Activated T-cell treated with anti-CD3 and anti-CD28 coated beads for 48 hours (primary cell): ENCODE data around the gene SLC24A4.

Experiments used
- DNase-seq: peaks from one replicate; pipeline ENCODE4 v3.0.0-alpha.2; 2020; ENCODE audit warnings: low read depth

The SLC24A4 gene

GRCh38 chr14:92475451-92476187, 152.7 kb downstream of the SLC24A4 start:
- no peak for DNase-seq

GRCh38 chr14:92480856-92481255, 157.9 kb downstream of the SLC24A4 start:
- DNase-seq: no peak

GRCh38 chr14:92481386-92481785, 158.4 kb downstream of the SLC24A4 start:
- no peak for DNase-seq

GRCh38 chr14:92481811-92482555, 159.0 kb downstream of the SLC24A4 start:
- DNase-seq: no peak

- no peak for DNase-seq
These were observed 159.8 kb downstream of the SLC24A4 start for GRCh38 chr14:92482621-92483319.

GRCh38 chr14:92484132-92484823, 161.3 kb downstream of the SLC24A4 start:
- DNase-seq: no peak

GRCh38 chr14:92486881-92487280, 163.9 kb downstream of the SLC24A4 start:
- no peak for DNase-seq

GRCh38 chr14:92487513-92488133, 164.7 kb downstream of the SLC24A4 start:
- no peak for DNase-seq

GRCh38 chr14:92489394-92490238, 166.7 kb downstream of the SLC24A4 start:
- no peak for DNase-seq

GRCh38 chr14:92490239-92490959, 167.4 kb downstream of the SLC24A4 start:
- no peak for DNase-seq

GRCh38 chr14:92491782-92492181, 168.8 kb downstream of the SLC24A4 start:
- DNase-seq: no peak

- DNase-seq: no peak
These were observed 169.3 kb downstream of the SLC24A4 start for GRCh38 chr14:92492258-92492657.

GRCh38 chr14:92493024-92493423, 170.1 kb downstream of the SLC24A4 start:
- DNase-seq: no peak

GRCh38 chr14:92493492-92493891, 170.5 kb downstream of the SLC24A4 start:
- no peak for DNase-seq

- DNase-seq: no peak
These were observed 171.5 kb downstream of the SLC24A4 start for GRCh38 chr14:92494512-92494911.

GRCh38 chr14:92495027-92495426, 172.1 kb downstream of the SLC24A4 start:
- DNase-seq: no peak

GRCh38 chr14:92496191-92496857, 173.4 kb downstream of the SLC24A4 start:
- no peak for DNase-seq

- no peak for DNase-seq
These were observed 174.4 kb downstream of the SLC24A4 start for GRCh38 chr14:92497391-92497790.

- DNase-seq: no peak
These were observed 176.3 kb downstream of the SLC24A4 start for GRCh38 chr14:92499234-92499633.

GRCh38 chr14:92500491-92500941, 177.6 kb downstream of the SLC24A4 start:
- no peak for DNase-seq
